ENCODE results near the gene MGAT5B.

DNA sequence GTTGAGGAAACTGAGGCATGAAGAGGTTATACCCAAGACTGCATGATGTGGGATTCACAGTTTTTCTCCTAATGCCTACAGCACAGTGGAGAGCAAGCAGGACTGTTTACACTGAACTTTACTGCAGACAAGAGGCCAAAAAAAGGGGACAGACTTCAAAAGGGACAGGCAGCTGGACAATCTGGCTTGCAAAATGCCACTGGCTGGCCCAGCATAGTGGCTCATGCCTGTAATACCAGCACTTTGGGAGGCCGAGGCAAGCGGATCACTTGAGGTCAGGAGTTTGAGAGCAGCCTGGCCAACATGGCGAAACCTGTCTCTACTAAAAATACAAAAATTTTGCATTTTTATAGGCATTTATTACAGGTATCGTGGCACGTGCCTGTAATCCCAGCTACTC, 2.0 kb upstream of the MGAT5B start:
- TF ChIP-seq, protein P1, sequence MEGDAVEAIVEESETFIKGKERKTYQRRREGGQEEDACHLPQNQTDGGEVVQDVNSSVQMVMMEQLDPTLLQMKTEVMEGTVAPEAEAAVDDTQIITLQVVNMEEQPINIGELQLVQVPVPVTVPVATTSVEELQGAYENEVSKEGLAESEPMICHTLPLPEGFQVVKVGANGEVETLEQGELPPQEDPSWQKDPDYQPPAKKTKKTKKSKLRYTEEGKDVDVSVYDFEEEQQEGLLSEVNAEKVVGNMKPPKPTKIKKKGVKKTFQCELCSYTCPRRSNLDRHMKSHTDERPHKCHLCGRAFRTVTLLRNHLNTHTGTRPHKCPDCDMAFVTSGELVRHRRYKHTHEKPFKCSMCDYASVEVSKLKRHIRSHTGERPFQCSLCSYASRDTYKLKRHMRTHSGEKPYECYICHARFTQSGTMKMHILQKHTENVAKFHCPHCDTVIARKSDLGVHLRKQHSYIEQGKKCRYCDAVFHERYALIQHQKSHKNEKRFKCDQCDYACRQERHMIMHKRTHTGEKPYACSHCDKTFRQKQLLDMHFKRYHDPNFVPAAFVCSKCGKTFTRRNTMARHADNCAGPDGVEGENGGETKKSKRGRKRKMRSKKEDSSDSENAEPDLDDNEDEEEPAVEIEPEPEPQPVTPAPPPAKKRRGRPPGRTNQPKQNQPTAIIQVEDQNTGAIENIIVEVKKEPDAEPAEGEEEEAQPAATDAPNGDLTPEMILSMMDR (IDR thresholded peaks at IDR 0.05; ENCODE audit: low read depth, low read length, poor library complexity, severe bottlenecking): no peak
- no peak for TF ChIP-seq EZH2phosphoT487 (IDR thresholded peaks at IDR 0.05; ENCODE audit: borderline replicate concordance, low read length)

Measured in DOHH2 (cell line).